HS-5 (cell line): ENCODE results near the gene XPOT.
A peak's percentile ranks its signal among the peaks of the same experiment; 100 is the strongest.

Source experiments
- DNase-seq: peaks from one replicate; pipeline ENCODE4 v3.0.0-alpha.2; 2012; ENCODE audit warnings: low read depth

Gene XPOT

DNA sequence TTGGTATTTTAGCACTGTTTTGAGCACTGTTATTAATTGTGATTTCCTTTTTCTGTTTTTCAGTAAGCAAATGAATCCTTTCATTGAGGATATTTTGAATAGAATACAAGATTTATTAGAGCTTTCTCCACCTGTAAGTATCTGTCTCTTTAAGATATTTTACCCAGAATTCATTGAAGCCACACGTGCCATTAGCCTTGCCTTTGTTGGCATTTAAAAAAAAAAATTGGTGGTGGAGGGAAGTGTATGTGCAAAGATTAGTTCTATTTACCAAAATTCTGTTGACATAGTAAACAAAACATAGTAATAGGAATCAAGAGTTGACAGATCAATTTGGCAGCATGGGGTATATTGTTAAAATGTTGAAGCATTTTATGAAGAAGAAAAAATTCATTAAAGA lies 23.8 kb downstream of the XPOT start:
- DNase-seq: no peak

GRCh38 chr12:64428956-64429355 lies 24.8 kb downstream of the XPOT start:
- no peak for DNase-seq

- no peak for DNase-seq
Observed at GRCh38 chr12:64430886-64431285, 26.7 kb downstream of the XPOT start.

DNA sequence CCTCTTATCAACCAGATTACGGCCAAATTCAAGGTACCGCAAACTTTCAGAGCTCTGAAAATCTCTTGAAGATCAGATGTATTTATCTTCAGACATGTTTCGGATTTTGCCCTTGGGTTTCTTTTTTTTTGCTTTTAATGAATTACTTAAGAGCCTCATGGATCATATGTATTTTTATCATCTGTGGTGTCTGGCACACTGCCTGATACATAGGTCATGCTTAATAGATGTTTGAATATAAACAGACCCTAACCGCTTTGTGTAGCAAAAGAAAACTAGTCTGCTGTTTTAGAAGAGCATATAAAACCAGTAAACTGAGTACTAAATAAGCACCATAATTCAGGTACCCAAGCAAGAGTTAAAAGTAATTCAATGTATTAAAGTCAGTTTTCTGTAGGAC lies 27.6 kb downstream of the XPOT start:
- no peak for DNase-seq

- no peak for DNase-seq
Observed at GRCh38 chr12:64433915-64434314, 29.7 kb downstream of the XPOT start.

- DNase-seq: no peak
Observed at GRCh38 chr12:64440100-64440499, 35.9 kb downstream of the XPOT start.

DNA sequence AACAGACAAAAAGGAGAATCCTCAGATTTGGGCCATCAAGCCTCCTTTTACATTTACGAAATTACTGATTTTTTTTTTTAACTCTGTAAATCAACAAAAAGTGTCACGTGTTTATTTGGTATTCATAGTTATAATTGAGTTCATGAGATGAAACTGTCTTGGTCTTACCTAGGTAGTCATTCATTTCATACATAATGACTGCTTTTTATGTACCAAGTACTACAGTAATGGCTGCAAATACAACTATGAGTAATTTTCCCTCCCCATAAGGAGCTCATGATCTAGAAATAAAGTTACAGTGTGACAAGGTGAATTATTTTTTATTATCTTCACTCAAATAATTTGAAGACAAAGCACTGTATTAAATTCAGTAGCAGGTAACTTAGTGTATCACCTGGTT lies 41.3 kb downstream of the XPOT start:
- no peak for DNase-seq

GRCh38 chr12:64446295-64446694 lies 42.1 kb downstream of the XPOT start:
- DNase-seq: no peak

GRCh38 chr12:64450057-64450640 lies 46.0 kb downstream of the XPOT start:
- DNase-seq: no peak

DNA sequence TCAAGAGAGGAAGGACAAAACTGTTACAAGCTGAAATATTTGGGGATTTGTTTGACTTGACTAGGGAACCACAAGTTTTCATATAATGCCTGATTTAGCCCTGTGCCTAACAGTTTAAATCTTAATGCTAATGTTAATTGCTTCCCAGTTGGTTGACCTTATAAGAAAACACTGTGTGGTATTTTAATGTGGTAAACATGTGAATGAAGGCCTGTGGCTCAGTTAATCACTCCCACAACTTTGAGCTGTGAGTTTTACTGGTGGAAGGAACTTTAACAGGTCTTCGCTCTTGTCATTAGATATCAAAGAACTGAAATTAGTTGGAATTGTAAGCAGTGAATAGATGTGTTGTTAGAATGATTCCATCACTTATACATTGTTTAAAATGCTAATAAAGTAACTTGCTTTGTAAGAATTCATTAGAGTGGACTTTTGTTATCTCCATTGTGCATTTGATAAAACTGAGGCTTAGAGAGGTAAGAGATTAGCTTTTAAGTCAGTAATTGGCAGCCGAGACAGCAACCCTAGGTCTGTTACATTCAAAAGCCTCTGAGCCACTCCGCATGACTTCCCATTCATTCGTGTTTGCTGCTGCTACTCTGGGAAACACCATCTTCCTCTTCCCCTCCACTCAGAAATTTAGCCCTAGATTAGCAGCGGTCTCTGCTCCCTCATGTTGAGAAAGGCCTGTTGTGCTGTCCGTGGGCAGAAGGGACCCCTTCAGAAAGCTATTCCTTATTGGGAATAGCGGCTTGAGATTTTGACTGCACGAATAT lies 46.7 kb downstream of the XPOT start:
- DNase-seq: no peak

GRCh38 chr12:64451687-64452558 lies 47.7 kb downstream of the XPOT start, which contains the start of gene TBK1:
TBK1 (plus strand) TSS chr12:64452120; CDS start chr12:64455871, 3,751 bp downstream.
- peak; percentile 64 for DNase-seq

- DNase-seq: peak; percentile 78
Observed at GRCh38 chr12:64452559-64453329, 48.6 kb downstream of the XPOT start.

- DNase-seq: no peak
Observed at GRCh38 chr12:64455506-64455905, 51.3 kb downstream of the XPOT start.

DNA sequence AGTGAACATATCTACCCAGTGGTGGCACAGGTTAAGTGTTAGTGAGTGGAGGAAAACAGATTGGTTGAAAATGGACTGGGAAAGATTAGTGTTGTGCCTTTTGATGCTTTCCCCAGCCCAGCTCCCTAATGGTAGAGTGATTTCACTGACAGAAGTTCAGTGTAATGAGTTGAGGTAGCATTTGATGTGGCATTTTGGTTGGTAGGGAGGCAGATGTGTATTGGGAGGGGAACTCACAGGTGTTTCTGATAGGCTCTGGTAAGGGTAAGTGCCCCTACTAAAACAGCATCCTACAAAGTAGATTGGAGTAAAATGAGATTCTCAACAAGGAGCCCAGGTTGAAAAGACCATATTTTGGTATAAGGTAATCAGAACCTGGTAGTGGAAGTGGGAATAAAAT lies 51.9 kb downstream of the XPOT start:
- no peak for DNase-seq

DNA sequence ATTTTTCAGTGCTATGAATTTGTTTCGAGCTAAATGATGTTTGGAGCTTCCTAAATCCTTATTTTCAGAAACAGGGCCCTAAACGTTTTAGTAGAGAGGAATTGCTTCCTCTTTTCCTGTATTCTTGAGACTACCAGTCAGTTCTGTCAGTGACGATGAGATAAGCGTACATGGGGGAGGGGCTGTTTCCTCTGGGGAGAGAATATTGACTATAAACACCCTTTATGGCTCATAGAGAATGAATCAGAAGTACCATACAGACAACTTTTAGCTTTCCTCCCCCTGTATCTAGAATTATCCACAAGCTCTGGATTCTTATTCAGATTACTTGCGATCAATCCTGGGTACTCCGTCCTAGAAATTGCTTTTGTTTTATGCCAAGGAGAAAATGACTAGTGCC lies 52.8 kb downstream of the XPOT start:
- DNase-seq: no peak

GRCh38 chr12:64457466-64457865 lies 53.3 kb downstream of the XPOT start:
- no peak for DNase-seq

DNA sequence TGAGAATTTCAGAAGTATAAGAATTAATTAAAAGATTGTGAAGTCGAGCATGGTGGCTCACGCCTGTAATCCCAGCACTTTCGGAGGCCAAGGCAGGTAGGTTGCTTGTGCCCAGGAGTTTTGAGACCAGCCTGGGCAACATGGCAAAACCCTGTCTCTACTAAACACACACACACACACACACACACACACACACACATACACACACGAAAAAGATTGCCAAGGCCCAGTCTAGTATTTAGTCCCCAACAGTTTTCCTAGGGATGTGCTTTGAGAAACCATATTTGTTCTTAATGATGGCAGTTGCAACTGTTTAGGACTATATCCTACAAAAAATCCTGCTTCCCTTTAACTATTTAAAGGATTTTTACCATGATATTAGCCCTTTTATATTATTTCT lies 53.7 kb downstream of the XPOT start:
- no peak for DNase-seq

DNA sequence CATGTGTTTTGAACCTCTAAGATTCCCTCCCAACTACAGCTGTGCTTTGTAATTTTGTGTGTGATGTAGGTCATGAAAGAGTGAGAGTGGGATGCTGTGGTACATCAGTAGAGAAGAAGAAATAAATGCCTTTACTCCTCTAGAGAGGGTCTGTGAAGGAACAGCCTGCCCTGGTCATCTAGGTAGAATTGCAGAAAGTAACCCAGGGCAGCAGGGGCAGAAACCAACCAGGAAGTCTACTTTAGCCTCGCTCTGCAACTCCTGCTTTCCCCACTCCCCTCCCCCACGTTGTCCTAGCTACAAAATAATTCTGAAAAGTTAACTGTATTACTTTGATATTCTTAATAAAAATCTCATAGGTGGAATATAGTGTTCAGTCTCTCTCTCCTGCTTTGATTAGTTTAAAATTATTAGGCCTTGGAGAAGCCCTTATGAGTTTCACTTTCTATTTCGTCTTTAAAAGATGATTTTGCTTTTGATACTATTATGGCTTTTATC lies 55.3 kb downstream of the XPOT start:
- DNase-seq: no peak

DNA sequence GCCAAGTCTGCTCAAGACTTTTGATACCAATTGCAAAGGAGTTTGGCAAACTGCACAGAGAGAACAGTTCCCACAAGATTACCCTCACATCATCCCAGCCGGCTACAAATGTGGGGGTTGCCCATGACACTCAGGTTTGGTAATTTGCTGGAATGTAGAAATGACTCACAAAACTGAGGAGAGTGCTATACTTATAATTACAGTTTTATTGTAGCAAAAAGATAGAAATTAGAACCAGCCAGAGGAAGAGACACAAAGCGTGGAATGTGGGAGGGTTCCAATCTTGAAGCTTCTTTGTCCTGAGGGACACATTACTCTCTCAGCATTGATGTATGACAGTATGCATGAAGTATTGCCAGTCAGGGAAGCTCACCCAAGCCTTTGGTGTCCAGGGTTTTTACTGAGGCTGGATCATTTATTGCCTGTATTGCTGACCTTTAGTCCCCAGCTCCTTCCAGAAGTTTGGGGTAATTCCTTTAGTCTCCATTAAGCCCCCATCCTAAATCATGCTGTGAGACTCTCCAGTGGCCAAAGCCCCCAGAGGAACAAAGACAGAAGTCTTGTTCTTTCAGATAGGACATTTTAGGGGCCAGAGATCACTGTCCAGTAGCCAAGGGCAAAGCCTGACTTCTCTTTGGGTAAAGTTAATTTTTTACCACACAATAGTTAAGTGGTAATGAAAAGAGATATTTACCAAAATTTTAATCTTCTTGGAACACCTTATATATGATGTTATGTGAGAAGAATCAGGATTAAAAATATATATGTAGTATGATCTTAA lies 57.6 kb downstream of the XPOT start:
- DNase-seq: peak; percentile 93

- DNase-seq: no peak
Observed at GRCh38 chr12:64466178-64466577, 62.0 kb downstream of the XPOT start.

DNA sequence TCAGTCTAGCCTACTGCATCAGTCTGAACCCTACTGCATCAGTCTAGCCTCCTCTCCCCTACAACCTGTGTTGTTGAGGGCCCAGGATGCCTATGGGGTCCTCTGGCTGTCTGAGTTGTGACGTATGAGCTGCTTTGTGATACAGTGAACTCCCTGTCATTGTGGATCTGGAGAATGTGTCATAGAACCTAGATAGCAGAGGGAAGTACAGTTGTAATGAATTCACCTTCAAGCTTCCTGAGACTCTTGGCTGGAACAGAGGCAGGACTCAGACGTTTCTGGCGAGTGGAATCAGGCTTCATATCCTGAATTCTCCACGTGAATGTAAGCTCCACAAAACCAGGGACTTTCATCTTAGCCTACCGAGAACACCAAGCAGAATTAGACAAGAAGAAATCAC lies 64.8 kb downstream of the XPOT start:
- no peak for DNase-seq
